Measurements from ENCODE around the gene NHSL2.

NHSL2 gene

DNA sequence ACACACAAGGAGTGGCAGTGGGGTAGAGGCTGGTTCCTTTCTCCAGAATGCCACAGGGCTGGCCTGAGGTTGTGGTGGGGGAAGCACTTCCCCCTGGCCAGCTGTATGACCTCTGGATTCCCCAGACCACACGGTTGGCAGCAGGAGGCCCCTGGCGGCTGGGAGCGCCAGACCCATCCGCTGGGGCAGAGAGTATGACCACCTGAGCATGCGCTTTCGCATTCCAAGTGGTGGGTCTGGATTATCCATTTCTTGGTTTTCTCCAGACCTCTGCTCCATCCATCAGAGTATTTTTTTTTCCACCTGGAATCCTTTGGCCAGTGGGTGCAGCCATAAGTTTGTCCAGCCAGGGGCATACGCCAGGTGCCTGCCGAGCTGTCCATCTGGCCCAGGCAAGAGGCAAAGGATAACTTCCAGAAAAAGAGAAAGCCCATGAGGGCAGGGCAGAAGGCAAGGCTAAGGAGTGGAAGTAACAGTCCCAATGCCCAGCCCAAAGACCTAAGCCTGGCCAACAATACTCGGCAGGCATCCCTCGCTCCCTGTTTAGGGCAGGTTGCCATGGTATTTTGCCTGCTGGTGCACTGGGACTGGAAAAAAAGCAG lies 39.3 kb downstream of the NHSL2 start:
- TF ChIP-seq, protein P1, sequence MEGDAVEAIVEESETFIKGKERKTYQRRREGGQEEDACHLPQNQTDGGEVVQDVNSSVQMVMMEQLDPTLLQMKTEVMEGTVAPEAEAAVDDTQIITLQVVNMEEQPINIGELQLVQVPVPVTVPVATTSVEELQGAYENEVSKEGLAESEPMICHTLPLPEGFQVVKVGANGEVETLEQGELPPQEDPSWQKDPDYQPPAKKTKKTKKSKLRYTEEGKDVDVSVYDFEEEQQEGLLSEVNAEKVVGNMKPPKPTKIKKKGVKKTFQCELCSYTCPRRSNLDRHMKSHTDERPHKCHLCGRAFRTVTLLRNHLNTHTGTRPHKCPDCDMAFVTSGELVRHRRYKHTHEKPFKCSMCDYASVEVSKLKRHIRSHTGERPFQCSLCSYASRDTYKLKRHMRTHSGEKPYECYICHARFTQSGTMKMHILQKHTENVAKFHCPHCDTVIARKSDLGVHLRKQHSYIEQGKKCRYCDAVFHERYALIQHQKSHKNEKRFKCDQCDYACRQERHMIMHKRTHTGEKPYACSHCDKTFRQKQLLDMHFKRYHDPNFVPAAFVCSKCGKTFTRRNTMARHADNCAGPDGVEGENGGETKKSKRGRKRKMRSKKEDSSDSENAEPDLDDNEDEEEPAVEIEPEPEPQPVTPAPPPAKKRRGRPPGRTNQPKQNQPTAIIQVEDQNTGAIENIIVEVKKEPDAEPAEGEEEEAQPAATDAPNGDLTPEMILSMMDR (IDR thresholded peaks at IDR 0.05) = no peak
- no peaks in the 10 kb centered on the region for H3K36me3 ChIP-seq

DNA sequence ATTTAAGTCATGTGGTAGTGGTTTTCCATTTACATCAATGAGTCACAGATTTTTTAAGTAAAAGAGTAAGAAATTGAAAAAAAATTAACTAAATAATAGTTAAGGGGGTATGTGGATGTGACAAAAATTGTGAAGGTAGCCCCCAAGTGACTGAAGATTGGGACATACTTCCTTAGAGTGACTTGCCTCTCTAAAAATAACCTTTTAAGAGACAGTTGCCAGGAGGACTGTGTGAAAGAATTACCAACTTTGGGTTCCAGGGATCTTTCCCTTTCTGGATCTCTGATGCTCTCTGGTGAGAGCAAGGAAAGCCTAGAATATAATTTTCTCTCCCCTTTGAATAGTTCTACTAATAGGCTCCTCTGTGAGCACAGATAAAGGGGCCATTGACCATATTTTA lies 42.7 kb downstream of the NHSL2 start:
- H3K36me3 ChIP-seq = no peaks in the 10 kb centered on the region

More for the DNA sequence above, 39.3 kb downstream of the NHSL2 start:
- Histone ChIP-seq H3K27me3 (no peaks in the 10 kb centered on the region), H3K4me3 (ENCODE audit: low read depth in 1 of 2, low read length in 1 of 2) (no peak overlapping the region), H3K4me1 (ENCODE audit: control insufficient read depth in 1 of 2, insufficient read depth in 1 of 2, low read depth in 1 of 2, low read length in 1 of 2) (no peaks in the 10 kb centered on the region), H3K9me3 (no peaks in the 10 kb centered on the region), H3K27ac (no peak overlapping the region)

DNA sequence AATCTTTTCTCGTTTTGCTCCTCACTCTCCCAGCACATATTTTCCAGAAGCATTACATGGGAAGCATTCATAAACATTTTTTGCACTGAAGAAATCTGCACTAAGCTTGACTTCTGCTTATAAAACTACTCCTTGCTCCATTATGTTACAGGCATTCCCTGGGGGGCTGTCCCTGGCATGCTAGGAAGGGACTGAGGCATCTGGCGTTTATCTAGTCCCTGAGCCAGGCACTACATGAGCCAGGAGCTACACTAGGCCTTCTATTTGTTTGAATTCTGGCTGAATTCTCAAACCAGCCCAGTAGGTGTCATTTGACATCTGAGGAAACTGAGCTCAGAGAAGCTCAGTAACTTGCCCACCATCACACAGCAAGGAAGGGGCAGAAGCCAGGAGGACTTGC lies 43.3 kb downstream of the NHSL2 start:
- Histone ChIP-seq H3K27ac (no peak overlapping the region), H3K27me3 (no peaks in the 10 kb centered on the region), H3K4me3 (ENCODE audit: low read depth in 1 of 2, low read length in 1 of 2) (no peak overlapping the region), H3K36me3 (no peaks in the 10 kb centered on the region), H3K4me1 (ENCODE audit: control insufficient read depth in 1 of 2, insufficient read depth in 1 of 2, low read depth in 1 of 2, low read length in 1 of 2) (no peaks in the 10 kb centered on the region), H3K9me3 (no peaks in the 10 kb centered on the region)
- TF ChIP-seq, protein P1 (IDR thresholded peaks at IDR 0.05) = no peak

More for the DNA sequence above, 42.7 kb downstream of the NHSL2 start:
- Histone ChIP-seq H3K27ac (no peak overlapping the region), H3K4me1 (ENCODE audit: control insufficient read depth in 1 of 2, insufficient read depth in 1 of 2, low read depth in 1 of 2, low read length in 1 of 2) (no peaks in the 10 kb centered on the region), H3K27me3 (no peaks in the 10 kb centered on the region), H3K4me3 (ENCODE audit: low read depth in 1 of 2, low read length in 1 of 2) (no peak overlapping the region), H3K9me3 (no peaks in the 10 kb centered on the region)
- TF ChIP-seq, protein P1 (IDR thresholded peaks at IDR 0.05) = no peak

DNA sequence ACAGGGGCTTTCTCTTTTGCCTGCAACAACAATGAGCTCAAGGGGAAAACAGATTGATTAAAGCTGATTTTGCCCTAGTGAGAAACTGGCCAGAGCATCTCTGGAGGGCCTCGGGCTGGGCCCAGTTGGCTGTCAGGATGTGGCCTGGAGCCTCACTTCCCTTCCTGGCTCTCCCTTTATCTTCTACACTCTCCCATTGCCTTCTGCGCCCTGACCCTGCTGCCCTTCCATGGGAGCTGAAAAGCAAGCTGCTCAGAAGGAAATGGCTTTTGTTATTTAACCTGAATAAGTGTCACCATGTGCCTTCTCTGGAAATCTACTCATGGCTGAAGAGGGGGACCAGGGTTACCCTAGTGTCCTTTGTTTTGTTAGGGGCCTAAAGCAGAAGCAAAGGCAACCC lies 43.8 kb downstream of the NHSL2 start:
- H3K27me3 ChIP-seq = no peaks in the 10 kb centered on the region
- TF ChIP-seq, protein P1 (IDR thresholded peaks at IDR 0.05) = no peak
- H3K27ac ChIP-seq = no peak overlapping the region
- no peak overlapping the region for H3K4me3 ChIP-seq (ENCODE audit: low read depth in 1 of 2, low read length in 1 of 2)
- H3K9me3 ChIP-seq = no peaks in the 10 kb centered on the region
- H3K36me3 ChIP-seq = no peaks in the 10 kb centered on the region
- H3K4me1 ChIP-seq (ENCODE audit: control insufficient read depth in 1 of 2, insufficient read depth in 1 of 2, low read depth in 1 of 2, low read length in 1 of 2) = no peaks in the 10 kb centered on the region

DNA sequence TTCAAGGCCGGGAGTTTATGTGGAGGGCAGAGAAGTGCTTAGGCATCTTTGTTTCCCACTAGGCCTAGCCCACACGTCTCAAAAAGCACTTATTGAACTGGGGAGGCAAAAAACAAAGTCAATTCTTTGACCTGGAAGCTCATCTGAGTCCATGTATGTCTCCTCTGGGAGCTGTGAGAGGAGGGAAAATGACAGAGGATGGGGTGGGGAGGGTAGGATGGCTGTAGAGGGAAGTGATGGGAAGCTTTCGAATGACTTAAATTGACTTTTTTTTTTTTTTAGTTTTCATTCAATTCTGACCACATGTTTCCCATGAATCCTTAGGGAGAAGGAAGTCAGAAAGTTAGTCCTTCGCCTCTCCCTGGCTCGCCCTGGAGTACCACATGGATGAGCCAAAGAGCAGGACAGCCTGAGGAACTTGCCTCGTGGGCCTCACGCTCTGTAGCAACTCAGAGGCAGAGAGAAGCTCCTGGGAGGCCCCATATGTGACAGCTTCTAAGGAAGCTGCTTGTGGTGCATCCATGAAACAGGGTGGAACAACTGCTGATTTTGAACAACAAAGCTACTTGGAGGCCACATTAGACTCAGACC lies 45.0 kb downstream of the NHSL2 start:
- TF ChIP-seq, protein P1 (IDR thresholded peaks at IDR 0.05) = no peak
- Histone ChIP-seq H3K27ac (no peak overlapping the region), H3K27me3 (no peaks in the 10 kb centered on the region), H3K4me1 (ENCODE audit: control insufficient read depth in 1 of 2, insufficient read depth in 1 of 2, low read depth in 1 of 2, low read length in 1 of 2) (no peaks in the 10 kb centered on the region), H3K4me3 (ENCODE audit: low read depth in 1 of 2, low read length in 1 of 2) (no peak overlapping the region), H3K36me3 (no peaks in the 10 kb centered on the region), H3K9me3 (no peaks in the 10 kb centered on the region)

All from neutrophil (primary cell).